ENCODE measurements around the gene NRAS. TPM values are rescaled to one million over a fixed set of nuclear protein-coding genes. Genes with fewer than 3 reads are reported as not detected.

Gene NRAS
- total and polyA plus RNA-seq, 2 donors (not counting 1 experiment from before 2014, with no cell fraction given), result 31.0 to 62.3 TPM

GRCh38 chr1:114746450-114747121 lies 30.0 kb upstream of the NRAS start:
- no peak for DNase-seq (ENCODE audit: low read depth in 2 of 2)
- Histone ChIP-seq H3K9me3 (ENCODE audit: control insufficient read depth, insufficient read depth, low read depth, low read length) (no peaks in the 10 kb centered on the region), H4K20me1 (ENCODE audit: control insufficient read depth, extremely low read depth, insufficient read depth, low read length) (peaks cover 6% of the 10 kb centered on the region), H2AFZ (ENCODE audit: low read length) (no peak overlapping the region), H3K9ac (ENCODE audit: insufficient read depth, low read length) (no peak overlapping the region), H3K79me2 (ENCODE audit: control insufficient read depth, insufficient read depth, low read length) (peaks cover 100% of the 10 kb centered on the region), H3K4me3 (replicated peaks in 1 of 4; ENCODE audit: control extremely low read depth in 1 of 4, insufficient read depth in 1 of 4, low read depth in 3 of 4, low read length in 4 of 4) (no peak overlapping the region), H3K4me1 (ENCODE audit: control insufficient read depth, extremely low read depth, insufficient read depth, low read length) (no peaks in the 10 kb centered on the region), H3K27me3 (ENCODE audit: control insufficient read depth, insufficient read depth, low read length) (no peaks in the 10 kb centered on the region), H3K27ac (ENCODE audit: insufficient read depth, low read length) (no peak overlapping the region), H3K4me2 (ENCODE audit: extremely low read depth, insufficient read depth, low read length) (no peak overlapping the region), H3K36me3 (ENCODE audit: control insufficient read depth, insufficient read depth, low read length) (peaks cover 6% of the 10 kb centered on the region)
- TF ChIP-seq, protein P1, sequence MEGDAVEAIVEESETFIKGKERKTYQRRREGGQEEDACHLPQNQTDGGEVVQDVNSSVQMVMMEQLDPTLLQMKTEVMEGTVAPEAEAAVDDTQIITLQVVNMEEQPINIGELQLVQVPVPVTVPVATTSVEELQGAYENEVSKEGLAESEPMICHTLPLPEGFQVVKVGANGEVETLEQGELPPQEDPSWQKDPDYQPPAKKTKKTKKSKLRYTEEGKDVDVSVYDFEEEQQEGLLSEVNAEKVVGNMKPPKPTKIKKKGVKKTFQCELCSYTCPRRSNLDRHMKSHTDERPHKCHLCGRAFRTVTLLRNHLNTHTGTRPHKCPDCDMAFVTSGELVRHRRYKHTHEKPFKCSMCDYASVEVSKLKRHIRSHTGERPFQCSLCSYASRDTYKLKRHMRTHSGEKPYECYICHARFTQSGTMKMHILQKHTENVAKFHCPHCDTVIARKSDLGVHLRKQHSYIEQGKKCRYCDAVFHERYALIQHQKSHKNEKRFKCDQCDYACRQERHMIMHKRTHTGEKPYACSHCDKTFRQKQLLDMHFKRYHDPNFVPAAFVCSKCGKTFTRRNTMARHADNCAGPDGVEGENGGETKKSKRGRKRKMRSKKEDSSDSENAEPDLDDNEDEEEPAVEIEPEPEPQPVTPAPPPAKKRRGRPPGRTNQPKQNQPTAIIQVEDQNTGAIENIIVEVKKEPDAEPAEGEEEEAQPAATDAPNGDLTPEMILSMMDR (conservative IDR thresholded peaks at IDR 0.05 in 1 of 2, IDR thresholded peaks at IDR 0.05 in 1 of 2; ENCODE audit: low read depth in 1 of 2, low read length in 2 of 2), result no peak
- no peak for TF ChIP-seq EZH2 (IDR thresholded peaks at IDR 0.05; ENCODE audit: low read length, missing control alignments)

- H3K4me3 ChIP-seq (replicated peaks in 1 of 4; ENCODE audit: control extremely low read depth in 1 of 4, insufficient read depth in 1 of 4, low read depth in 3 of 4, low read length in 4 of 4), result no peak overlapping the region
- no peaks in the 10 kb centered on the region for H3K27me3 ChIP-seq (ENCODE audit: control insufficient read depth, insufficient read depth, low read length)
- H3K9me3 ChIP-seq (ENCODE audit: control insufficient read depth, insufficient read depth, low read depth, low read length), result no peaks in the 10 kb centered on the region
- H3K27ac ChIP-seq (ENCODE audit: insufficient read depth, low read length), result no peak overlapping the region
- H3K4me2 ChIP-seq (ENCODE audit: extremely low read depth, insufficient read depth, low read length), result no peak overlapping the region
- H3K4me1 ChIP-seq (ENCODE audit: control insufficient read depth, extremely low read depth, insufficient read depth, low read length), result no peaks in the 10 kb centered on the region
- H3K79me2 ChIP-seq (ENCODE audit: control insufficient read depth, insufficient read depth, low read length), result peaks cover 100% of the 10 kb centered on the region
- H3K36me3 ChIP-seq (ENCODE audit: control insufficient read depth, insufficient read depth, low read length), result peaks cover 6% of the 10 kb centered on the region
- peak in 1 of 2 donors; percentile 72 for DNase-seq (ENCODE audit: low read depth in 2 of 2)
- no peak overlapping the region for H2AFZ ChIP-seq (ENCODE audit: low read length)
- no peak overlapping the region for H3K9ac ChIP-seq (ENCODE audit: insufficient read depth, low read length)
- no peaks in the 10 kb centered on the region for H4K20me1 ChIP-seq (ENCODE audit: control insufficient read depth, extremely low read depth, insufficient read depth, low read length)
- TF ChIP-seq, protein P1 (conservative IDR thresholded peaks at IDR 0.05 in 1 of 2, IDR thresholded peaks at IDR 0.05 in 1 of 2; ENCODE audit: low read depth in 1 of 2, low read length in 2 of 2), result no peak
- no peak for TF ChIP-seq EZH2 (IDR thresholded peaks at IDR 0.05; ENCODE audit: low read length, missing control alignments)
These were observed 28.7 kb upstream of the NRAS start for GRCh38 chr1:114745291-114745690.

DNA sequence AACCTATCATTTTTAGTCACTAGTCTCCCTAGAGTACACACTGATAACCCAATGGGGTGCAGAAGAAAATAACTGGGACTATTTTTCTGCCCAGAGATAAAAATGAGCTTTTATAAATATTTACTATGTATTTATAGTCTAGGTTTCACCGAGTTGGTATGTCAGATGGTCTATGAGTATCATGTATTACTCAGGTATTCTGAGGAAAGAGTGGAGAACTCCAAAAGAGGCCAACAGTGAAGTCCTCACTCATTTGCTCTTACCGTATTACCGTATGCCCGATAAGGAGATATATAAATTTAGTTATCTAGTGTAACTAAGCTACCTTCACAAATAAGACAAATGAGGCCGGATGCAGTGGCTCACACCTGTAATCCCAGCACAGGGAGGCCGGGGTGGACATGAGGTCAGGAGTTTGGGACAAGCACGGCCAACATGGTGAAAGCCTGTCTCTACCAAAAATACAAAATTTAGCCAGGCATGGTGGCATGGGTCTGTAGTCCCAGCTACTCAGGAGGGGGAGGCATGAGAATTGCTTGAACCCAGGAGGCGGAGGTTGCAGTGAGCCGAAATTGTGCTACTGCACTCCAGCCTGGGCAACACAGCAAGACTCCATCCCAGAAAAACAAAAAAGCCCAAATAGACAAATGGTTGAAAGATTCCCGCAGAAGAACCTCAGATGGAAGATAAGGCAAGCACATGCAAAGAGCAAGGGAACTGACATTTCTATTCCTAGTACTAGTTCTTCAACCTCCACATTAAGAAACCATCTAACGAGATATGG lies 25.6 kb upstream of the NRAS start:
- no peak for DNase-seq (ENCODE audit: low read depth in 2 of 2)
- Histone ChIP-seq H3K4me1 (ENCODE audit: control insufficient read depth, extremely low read depth, insufficient read depth, low read length) (no peaks in the 10 kb centered on the region), H3K4me3 (replicated peaks in 1 of 4; ENCODE audit: control extremely low read depth in 1 of 4, insufficient read depth in 1 of 4, low read depth in 3 of 4, low read length in 4 of 4) (no peak overlapping the region), H3K27ac (ENCODE audit: insufficient read depth, low read length) (no peak overlapping the region), H2AFZ (ENCODE audit: low read length) (no peak overlapping the region), H3K27me3 (ENCODE audit: control insufficient read depth, insufficient read depth, low read length) (no peaks in the 10 kb centered on the region), H4K20me1 (ENCODE audit: control insufficient read depth, extremely low read depth, insufficient read depth, low read length) (no peaks in the 10 kb centered on the region), H3K9ac (ENCODE audit: insufficient read depth, low read length) (no peak overlapping the region), H3K4me2 (ENCODE audit: extremely low read depth, insufficient read depth, low read length) (no peak overlapping the region), H3K79me2 (ENCODE audit: control insufficient read depth, insufficient read depth, low read length) (peaks cover 85% of the 10 kb centered on the region), H3K36me3 (ENCODE audit: control insufficient read depth, insufficient read depth, low read length) (peaks cover 5% of the 10 kb centered on the region), H3K9me3 (ENCODE audit: control insufficient read depth, insufficient read depth, low read depth, low read length) (no peaks in the 10 kb centered on the region)
- TF ChIP-seq EZH2 (IDR thresholded peaks at IDR 0.05; ENCODE audit: low read length, missing control alignments), result no peak
- TF ChIP-seq, protein P1 (conservative IDR thresholded peaks at IDR 0.05 in 1 of 2, IDR thresholded peaks at IDR 0.05 in 1 of 2; ENCODE audit: low read depth in 1 of 2, low read length in 2 of 2), result no peak
